GM12878 (cell line): ENCODE data around the gene OR5AU1. TPM values are rescaled to one million over a fixed set of nuclear protein-coding genes. Genes with fewer than 3 reads are reported as not detected.
A peak's percentile ranks its signal among the peaks of the same experiment; 100 is the strongest.

Experiments
- ATAC-seq: fragments of 200-7000 bp; cut with Tn5 transposase; 3 replicates; pipeline ENCODE4 v1.9.1; 2020; ENCODE audit warnings: mild to moderate bottlenecking, moderate library complexity
- BruUV-seq: library from RNA; stranded (reverse); fragments of 400-500 nt; replicated peaks from 2 replicates; lab custom pipeline; 2021; lab: Mats Ljungman, UMichigan
- CTCF ChIA-PET: fragments of 300-600 bp; sonication (Branson Sonifier 250); formaldehyde crosslinking; extraction: SDS; loops from one replicate; lab custom pipeline; 2021; ENCODE audit warnings: inconsistent platforms; lab: Yijun Ruan, JAX
- POLR2A ChIA-PET: fragments of 350-600 bp; formaldehyde crosslinking; extraction: SDS; loops from one replicate; lab custom pipeline; 2021; ENCODE audit warnings: inconsistent platforms; lab: Charles Lee
- RAD21 ChIA-PET: fragments of 300-600 bp; sonication (Branson Sonifier 250); formaldehyde crosslinking; loops from one replicate; lab custom pipeline; 2023; ENCODE audit warnings: antibody characterized with exemption; ENCODE audit not compliant: unreplicated experiment; lab: Charles Lee
- SMC1A ChIA-PET: fragments of 300-600 bp; sonication (Branson Sonifier 250); formaldehyde crosslinking; loops from one replicate; lab custom pipeline; 2023; ENCODE audit not compliant: unreplicated experiment, uncharacterized antibody; lab: Charles Lee
- DNase-seq: peaks from one replicate; pipeline ENCODE4 v3.0.0-alpha.2; 2011; ENCODE audit warnings: low read depth, low spot score
- FAIRE-seq: peaks from 3 replicates; lab custom pipeline; 2011; peaks lifted over from hg19 to GRCh38; lab: Jason Lieb, UNC
- H2AFZ ChIP-seq: 2 replicates; pipeline ENCODE4 v1.6.0; 2011; ENCODE audit warnings: low read depth, low read length, control low read depth; ENCODE audit not compliant: control insufficient read depth
- H3K27ac ChIP-seq: 2 replicates; pipeline ENCODE4 v1.5.1; 2011; ENCODE audit warnings: control low read depth; ENCODE audit not compliant: control insufficient read depth, insufficient read depth
- H3K27me3 ChIP-seq, 2 experiments: replicated peaks in 1 of 2; 2 replicates each; pipeline versions ENCODE4 v1.6.0 to v1.6.1; 2011; ENCODE audit warnings: low read length in 1 of 2; ENCODE audit not compliant: control insufficient read depth in 2 of 2, insufficient read depth in 2 of 2
- H3K36me3 ChIP-seq, 2 experiments: 2 replicates each; pipeline ENCODE4 v1.5.1; 2011; ENCODE audit warnings: low read length in 1 of 2; ENCODE audit not compliant: control insufficient read depth in 2 of 2, insufficient read depth in 2 of 2
- H3K4me1 ChIP-seq: 2 replicates; pipeline ENCODE4 v1.6.1; 2011; ENCODE audit warnings: mild to moderate bottlenecking, low read length, moderate library complexity, mixed read lengths; ENCODE audit not compliant: control insufficient read depth, insufficient read depth
- H3K4me2 ChIP-seq: 2 replicates; pipeline ENCODE4 v1.6.0; 2011; ENCODE audit warnings: control low read depth; ENCODE audit not compliant: control insufficient read depth, insufficient read depth
- H3K4me3 ChIP-seq: fragments of 200-600 bp; sonication (generic); 2 replicates; pipeline ENCODE4 v1.5.1; 2016
- H3K79me2 ChIP-seq: 2 replicates; pipeline ENCODE4 v1.6.0; 2011; ENCODE audit warnings: low read length; ENCODE audit not compliant: control insufficient read depth, insufficient read depth
- H3K9ac ChIP-seq: 2 replicates; pipeline ENCODE4 v1.8.0; 2011; ENCODE audit warnings: low read length, control low read depth, mixed read lengths; ENCODE audit not compliant: control insufficient read depth, insufficient read depth
- H3K9me3 ChIP-seq: replicated peaks from 3 replicates; pipeline ENCODE4 v1.5.1; 2011; ENCODE audit warnings: mild to moderate bottlenecking, low read length; ENCODE audit not compliant: control insufficient read depth, insufficient read depth
- H4K20me1 ChIP-seq: 2 replicates; pipeline ENCODE4 v1.6.0; 2011; ENCODE audit not compliant: control insufficient read depth, insufficient read depth
- ATF7 ChIP-seq: fragments of 450-650 bp; IDR thresholded peaks from 2 replicates; pipeline ENCODE4 v1.6.1; 2016; ENCODE audit warnings: low read depth, mild to moderate bottlenecking
- BCL11A ChIP-seq: IDR thresholded peaks from 2 replicates; pipeline ENCODE4 v1.6.1; 2011; ENCODE audit warnings: low read depth, low read length
- BCL3 ChIP-seq: IDR thresholded peaks from 2 replicates; pipeline ENCODE4 v1.6.1; 2011; ENCODE audit warnings: borderline replicate concordance, low read depth, mild to moderate bottlenecking, moderate library complexity, low read length; ENCODE audit not compliant: insufficient read depth, poor library complexity, severe bottlenecking
- BMI1 ChIP-seq: fragments of 450-650 bp; IDR thresholded peaks from 2 replicates; pipeline ENCODE4 v1.6.1; 2016; ENCODE audit warnings: mild to moderate bottlenecking, moderate library complexity, borderline replicate concordance
- CREB1 ChIP-seq: IDR thresholded peaks from 2 replicates; pipeline ENCODE4 v1.6.1; 2012; ENCODE audit warnings: low read depth, mild to moderate bottlenecking, inconsistent platforms
- DPF2 ChIP-seq: fragments of 450-650 bp; IDR thresholded peaks from 2 replicates; pipeline ENCODE4 v1.6.1; 2017; ENCODE audit warnings: mild to moderate bottlenecking
- EED ChIP-seq: sonication (generic); IDR thresholded peaks from 2 replicates; pipeline ENCODE4 v1.6.1; 2016; ENCODE audit warnings: antibody characterized with exemption, low read depth
- FOXK2 ChIP-seq: fragments of 450-650 bp; IDR thresholded peaks from 2 replicates; pipeline ENCODE4 v1.6.1; 2017; ENCODE audit warnings: mild to moderate bottlenecking, moderate library complexity
- FOXM1 ChIP-seq: IDR thresholded peaks from 2 replicates; pipeline ENCODE4 v1.6.1; 2012; ENCODE audit warnings: low read depth, mild to moderate bottlenecking, inconsistent platforms, low read length, moderate library complexity
- HDAC2 ChIP-seq: fragments of 200-600 bp; sonication (generic); IDR thresholded peaks from 2 replicates; pipeline ENCODE4 v1.6.1; 2017
- KDM1A ChIP-seq: fragments of 200-600 bp; sonication (generic); IDR thresholded peaks from 2 replicates; pipeline ENCODE4 v1.6.1; 2016; ENCODE audit warnings: borderline replicate concordance
- MTA3 ChIP-seq: IDR thresholded peaks from 2 replicates; pipeline ENCODE4 v1.6.1; 2012; ENCODE audit warnings: low read length, inconsistent platforms, borderline replicate concordance
- NBN ChIP-seq: fragments of 450-650 bp; IDR thresholded peaks from 2 replicates; pipeline ENCODE4 v1.6.1; 2016
- NFIC ChIP-seq: IDR thresholded peaks from 2 replicates; pipeline ENCODE4 v1.6.1; 2012; ENCODE audit warnings: low read depth, mild to moderate bottlenecking, inconsistent platforms, low read length, moderate library complexity
- POLR2AphosphoS5 ChIP-seq: IDR thresholded peaks from 2 replicates; pipeline ENCODE4 v1.6.1; 2011; ENCODE audit warnings: mild to moderate bottlenecking, low read length, inconsistent platforms
- RUNX3 ChIP-seq: IDR thresholded peaks from 2 replicates; pipeline ENCODE4 v1.6.1; 2012; ENCODE audit warnings: low read length, inconsistent platforms
- SMC3 ChIP-seq: IDR thresholded peaks from 2 replicates; pipeline ENCODE4 v1.6.1; 2011; ENCODE audit warnings: low read length, improper control_type of control experiment, borderline replicate concordance
- TCF12 ChIP-seq: IDR thresholded peaks from 2 replicates; pipeline ENCODE4 v1.6.1; 2011; ENCODE audit warnings: low read depth, mild to moderate bottlenecking, low read length
- TCF3 ChIP-seq: IDR thresholded peaks from 2 replicates; pipeline ENCODE4 v1.6.1; 2012; ENCODE audit warnings: low read depth, mild to moderate bottlenecking, low read length, borderline replicate concordance; ENCODE audit not compliant: insufficient read depth
- WRNIP1 ChIP-seq: IDR thresholded peaks from 2 replicates; pipeline ENCODE4 v1.6.1; 2011; ENCODE audit warnings: low read depth, low read length, improper control_type of control experiment, borderline replicate concordance
- ZBED1 ChIP-seq: IDR thresholded peaks from 2 replicates; pipeline ENCODE4 v1.6.1; 2016; ENCODE audit warnings: borderline replicate concordance
- ZNF384 ChIP-seq: IDR thresholded peaks from 2 replicates; pipeline ENCODE4 v1.6.1; 2012; ENCODE audit warnings: low read depth, mild to moderate bottlenecking, low read length, improper control_type of control experiment, borderline replicate concordance
- whole genome bisulfite sequencing: methylation state at CpG from one replicate; pipeline ENCODE4 v1.1.6; 2016; ENCODE audit warnings: low lambda C conversion rate; ENCODE audit not compliant: insufficient replicate concordance, insufficient coverage; ENCODE audit errors: missing lambda C conversion rate; 5-methylcytosine and 5-hydroxymethylcytosine counted together
- in situ Hi-C: fragments of 300-500 bp; cut with MboI; formaldehyde crosslinking; loops from 9 replicates; pipeline ENCODE4 v1.14.3; 2018; ENCODE audit warnings: mixed read lengths
- intact Hi-C: fragments of 100-400 bp; cut with micrococcal nuclease; formaldehyde crosslinking; loops from one replicate; pipeline ENCODE4 v1.14.2; 2022; ENCODE audit not compliant: unreplicated experiment
- polyA plus RNA-seq, 11 experiments: library from polyadenylated mRNA; depleted of rRNA in 4 of 11; unstranded in 6 of 11; stranded (reverse) in 5 of 11; fragments of >200 nt; fragmentation: Nextera tagmentation in 4 of 11; fragmentation: Illumina TruSeq in 1 of 11; extraction: Ambion mirVana in 4 of 11; extraction: Trizol in 1 of 11; gene quantifications; 1 replicate in 1 of 11; 2 replicates in 10 of 11; pipeline versions ENCODE4 v1.2.1 to v1.2.3, GENCODE V29; 2011 to 2016; ENCODE audit warnings: inconsistent platforms in 2 of 11, missing spikeins in 2 of 11, low read depth in 1 of 11
- total RNA-seq, 4 experiments: library from RNA; depleted of rRNA in 3 of 4; stranded (reverse); fragments of >200 nt in 3 of 4; fragmentation: Illumina TruSeq in 1 of 4; extraction: Trizol in 1 of 4; gene quantifications; 2 replicates each; pipeline versions ENCODE4 v1.2.1 to v1.2.3, GENCODE V29; 2013 to 2021

Gene OR5AU1
- total and polyA plus RNA-seq, 10 of the 15 experiments (the other 5 are each of a cell fraction or from before 2014, with no cell fraction given), result not detected

GRCh38 chr14:21205026-21205677 lies 49.3 kb upstream of the OR5AU1 start:
- ChIA-PET SMC1A (no interaction called here), POLR2A (interaction anchor here (0.6 kb wide), 3 partner anchors 50 to 179 kb away, joined by 3 to 4 read pairs (median 4); partner anchors contain the start of gene TMEM253), RAD21 (no interaction called here), CTCF (interaction anchor here (0.8 kb wide), 1 partner anchor 17 kb away, joined by 3 read pairs; no protein-coding TSS in a partner anchor)
- no peak for FAIRE-seq
- no peak overlapping the region for H3K4me2 ChIP-seq
- intact Hi-C loops (no loop called here), in situ Hi-C loops (no loop called here)
- TF ChIP-seq CREB1 (no peak), EED (no peak), TCF12 (no peak), BCL11A (no peak), MTA3 (peak; percentile 70; the same call in 1 of the 2 replicates), ZBED1 (peak; percentile 28; the same call in 1 of the 2 replicates), DPF2 (no peak), FOXK2 (no peak), TCF3 (no peak), NFIC (peak; percentile 16; the same call in 1 of the 2 replicates), NBN (no peak), SMC3 (no peak), POLR2AphosphoS5 (no peak), KDM1A (no peak), BCL3 (peak; percentile 3), ZNF384 (no peak), HDAC2 (no peak), WRNIP1 (no peak), BMI1 (no peak), RUNX3 (no peak; the same call in 1 of the 2 replicates), ATF7 (no peak), FOXM1 (no peak)
- H3K4me3 ChIP-seq, result no peak overlapping the region
- H3K36me3 ChIP-seq, result peaks cover 1 to 30% of the 10 kb centered on the region in 2 experiments
- H3K79me2 ChIP-seq, result no peaks in the 10 kb centered on the region
- no peaks in the 10 kb centered on the region for H3K4me1 ChIP-seq
- no peaks in the 10 kb centered on the region for H3K27me3 ChIP-seq
- no peak overlapping the region for H3K9ac ChIP-seq
- no peak overlapping the region for H3K27ac ChIP-seq
- H4K20me1 ChIP-seq, result no peaks in the 10 kb centered on the region; the same call in 1 of the 2 replicates
- WGBS, result 77% methylated on average over 4 of the region's 4 CpGs
- DNase-seq, result no peak
- no peak overlapping the region for H2AFZ ChIP-seq
- no TSS peak for BruUV-seq
- ATAC-seq, result no peak
- no peaks in the 10 kb centered on the region for H3K9me3 ChIP-seq
